GM12891 (cell line): ENCODE measurements around the gene ASIC2.

Experiments used
- DNase-seq: peaks from one replicate; pipeline ENCODE4 v3.0.0; 2011; ENCODE audit warnings: low spot score; ENCODE audit not compliant: insufficient read length
- FAIRE-seq: peaks from 2 replicates; lab custom pipeline; 2011; peaks lifted over from hg19 to GRCh38; lab: Jason Lieb, UNC
- PAX5 ChIP-seq: IDR thresholded peaks from 2 replicates; pipeline ENCODE4 v1.6.1; 2011; ENCODE audit warnings: low read length, moderate library complexity, mild to moderate bottlenecking; ENCODE audit not compliant: insufficient read depth, severe bottlenecking
- POLR2A ChIP-seq: IDR thresholded peaks from 2 replicates; pipeline ENCODE4 v1.6.1; 2011; ENCODE audit warnings: low read depth, low read length, control low read depth
- POLR2AphosphoS5 ChIP-seq: IDR thresholded peaks from 2 replicates; pipeline ENCODE4 v1.6.1; 2011; ENCODE audit warnings: low read depth, low read length, control low read depth
- POU2F2 ChIP-seq: IDR thresholded peaks from 2 replicates; pipeline ENCODE4 v1.6.1; 2011; ENCODE audit warnings: low read depth, mild to moderate bottlenecking, control low read depth, low read length, moderate library complexity
- SPI1 ChIP-seq: IDR thresholded peaks from 2 replicates; pipeline ENCODE4 v1.6.1; 2011; ENCODE audit warnings: low read depth, low read length, control low read depth
- TAF1 ChIP-seq: IDR thresholded peaks from 2 replicates; pipeline ENCODE4 v1.6.1; 2011; ENCODE audit warnings: low read depth, low read length, control low read depth

ASIC2 gene

GRCh38 chr17:33234233-33234632 is 58.9 kb downstream of the ASIC2 start:
- FAIRE-seq (no peak), DNase-seq (no peak)
- TF ChIP-seq PAX5 (no peak), POLR2A (no peak), SPI1 (no peak)

- DNase-seq (no peak), FAIRE-seq (no peak)
- TF ChIP-seq SPI1 (no peak), POU2F2 (no peak)
Observed at GRCh38 chr17:33233811-33234177, 59.3 kb downstream of the ASIC2 start.

GRCh38 chr17:33229499-33229898 is 63.6 kb downstream of the ASIC2 start:
- TF ChIP-seq POLR2A (no peak), SPI1 (no peak), POLR2AphosphoS5 (no peak), POU2F2 (no peak), TAF1 (no peak), PAX5 (no peak)
- DNase-seq (no peak), FAIRE-seq (no peak)

DNA sequence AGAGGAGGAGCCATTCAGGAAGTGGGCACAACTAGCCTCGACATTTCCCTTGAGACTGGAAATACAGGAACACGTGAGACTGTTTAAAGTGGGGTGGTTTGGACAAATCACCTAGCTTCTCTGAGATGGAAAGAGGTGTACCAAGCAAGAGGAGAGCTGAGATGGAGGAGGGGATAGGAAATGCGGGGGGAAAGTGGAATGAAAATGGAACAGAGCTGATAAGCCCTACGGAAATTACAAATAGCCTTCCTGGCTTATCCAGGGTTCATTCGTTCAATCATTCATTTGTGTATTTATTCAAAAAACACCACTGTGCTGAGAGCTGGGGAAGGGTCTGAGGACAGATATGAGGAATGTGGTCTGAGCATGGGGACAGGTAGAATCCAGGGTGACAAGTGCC is 64.1 kb downstream of the ASIC2 start:
- TF ChIP-seq SPI1, result no peak
- no peak for TF ChIP-seq PAX5
- TF ChIP-seq POLR2AphosphoS5, result no peak
- no peak for TF ChIP-seq TAF1
- no peak for TF ChIP-seq POLR2A
- TF ChIP-seq POU2F2, result no peak
- FAIRE-seq, result no peak
- DNase-seq, result no peak

DNA sequence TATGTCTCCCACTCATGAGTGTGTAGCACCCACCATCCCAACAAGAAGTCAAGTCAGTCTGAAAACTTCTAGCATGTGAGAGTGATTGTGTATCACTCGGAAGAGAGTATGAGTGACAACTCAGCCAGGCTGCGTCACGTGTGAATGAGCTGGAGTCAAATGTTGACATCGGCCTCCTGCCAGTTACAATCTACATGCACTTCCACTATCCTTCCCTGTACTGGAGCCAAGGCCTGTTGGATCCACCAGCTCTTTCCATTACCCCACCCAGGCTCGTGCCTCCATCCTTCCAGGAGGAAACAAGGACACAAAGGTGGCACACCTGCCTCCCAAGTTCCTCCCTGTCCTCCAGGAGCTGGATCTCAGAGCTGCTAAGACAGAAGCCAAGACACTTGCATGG is 64.5 kb downstream of the ASIC2 start:
- TF ChIP-seq PAX5 (no peak), POLR2AphosphoS5 (no peak), SPI1 (no peak), POU2F2 (no peak), TAF1 (no peak), POLR2A (no peak)
- FAIRE-seq, result no peak
- DNase-seq, result no peak

DNA sequence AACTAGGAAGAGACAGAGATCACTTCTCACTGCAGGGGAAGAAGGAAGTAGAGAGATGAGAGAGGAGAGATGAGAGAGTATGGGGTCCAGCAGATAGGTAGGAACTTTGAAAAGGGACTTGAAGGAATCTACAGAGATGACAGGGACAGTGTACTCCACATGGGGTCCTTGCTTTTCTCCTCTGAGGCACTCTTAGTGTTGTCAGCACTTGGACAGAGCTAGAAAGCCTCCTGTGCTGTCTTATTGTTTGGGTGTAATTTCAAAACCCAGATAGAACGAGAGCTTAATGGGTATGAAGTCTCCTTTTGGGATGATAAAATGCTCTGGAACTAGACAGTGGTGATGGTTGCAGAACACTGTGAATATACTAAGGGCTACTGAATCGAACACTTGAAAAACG is 65.2 kb downstream of the ASIC2 start:
- TF ChIP-seq TAF1, result no peak
- TF ChIP-seq POLR2A, result no peak
- TF ChIP-seq POLR2AphosphoS5, result no peak
- TF ChIP-seq PAX5, result no peak
- no peak for TF ChIP-seq POU2F2
- no peak for TF ChIP-seq SPI1
- no peak for DNase-seq
- no peak for FAIRE-seq

GRCh38 chr17:33225994-33226393 is 67.1 kb downstream of the ASIC2 start:
- FAIRE-seq (no peak), DNase-seq (no peak)
- TF ChIP-seq SPI1 (no peak), POU2F2 (no peak), POLR2AphosphoS5 (no peak), TAF1 (no peak), PAX5 (no peak), POLR2A (no peak)

DNA sequence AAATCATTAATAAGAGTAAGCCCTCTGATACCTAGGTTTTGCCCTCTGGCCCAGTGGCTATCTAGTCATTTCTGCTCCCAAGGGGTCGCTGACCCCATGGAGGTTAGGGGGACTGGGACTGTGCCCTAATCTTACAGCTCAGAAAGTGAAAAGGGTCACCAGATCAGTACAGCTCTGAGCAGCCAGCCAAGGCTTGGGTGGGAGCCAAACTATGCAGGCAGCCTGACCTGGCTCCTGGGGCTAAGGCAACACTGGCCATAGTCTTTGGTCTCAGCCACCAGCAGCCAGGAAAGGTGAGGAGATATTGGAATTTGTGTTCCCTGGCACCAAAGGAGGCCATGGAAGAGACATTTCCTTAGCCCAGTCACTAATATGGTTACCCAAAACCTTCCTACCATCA is 67.6 kb downstream of the ASIC2 start:
- DNase-seq (no peak), FAIRE-seq (no peak)
- no peak for TF ChIP-seq TAF1
- TF ChIP-seq POLR2AphosphoS5, result no peak
- no peak for TF ChIP-seq POU2F2
- TF ChIP-seq PAX5, result no peak
- no peak for TF ChIP-seq POLR2A
- no peak for TF ChIP-seq SPI1

DNA sequence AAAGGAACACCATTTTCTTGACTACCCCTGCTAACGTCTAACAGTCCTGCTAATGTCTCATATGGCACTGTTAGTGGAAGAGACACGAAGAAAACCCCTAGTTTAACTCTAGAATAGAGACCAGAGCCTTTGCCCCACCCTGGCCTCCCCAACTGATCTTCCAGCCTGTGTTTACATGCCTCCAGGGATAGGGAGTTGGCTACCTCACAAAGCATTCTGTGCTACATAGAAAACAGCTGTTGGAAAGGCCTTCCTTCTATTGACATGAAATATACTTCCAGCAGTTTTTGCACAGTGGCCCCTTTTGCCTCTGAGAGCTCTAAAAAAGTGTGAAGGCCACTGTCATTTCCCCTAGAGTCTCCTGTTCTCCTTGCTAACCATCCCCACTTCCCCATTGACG is 73.1 kb downstream of the ASIC2 start:
- DNase-seq (no peak), FAIRE-seq (no peak)
- no peak for TF ChIP-seq POLR2A
- TF ChIP-seq POU2F2, result no peak
- TF ChIP-seq POLR2AphosphoS5, result no peak
- no peak for TF ChIP-seq TAF1
- no peak for TF ChIP-seq SPI1
- TF ChIP-seq PAX5, result no peak

DNA sequence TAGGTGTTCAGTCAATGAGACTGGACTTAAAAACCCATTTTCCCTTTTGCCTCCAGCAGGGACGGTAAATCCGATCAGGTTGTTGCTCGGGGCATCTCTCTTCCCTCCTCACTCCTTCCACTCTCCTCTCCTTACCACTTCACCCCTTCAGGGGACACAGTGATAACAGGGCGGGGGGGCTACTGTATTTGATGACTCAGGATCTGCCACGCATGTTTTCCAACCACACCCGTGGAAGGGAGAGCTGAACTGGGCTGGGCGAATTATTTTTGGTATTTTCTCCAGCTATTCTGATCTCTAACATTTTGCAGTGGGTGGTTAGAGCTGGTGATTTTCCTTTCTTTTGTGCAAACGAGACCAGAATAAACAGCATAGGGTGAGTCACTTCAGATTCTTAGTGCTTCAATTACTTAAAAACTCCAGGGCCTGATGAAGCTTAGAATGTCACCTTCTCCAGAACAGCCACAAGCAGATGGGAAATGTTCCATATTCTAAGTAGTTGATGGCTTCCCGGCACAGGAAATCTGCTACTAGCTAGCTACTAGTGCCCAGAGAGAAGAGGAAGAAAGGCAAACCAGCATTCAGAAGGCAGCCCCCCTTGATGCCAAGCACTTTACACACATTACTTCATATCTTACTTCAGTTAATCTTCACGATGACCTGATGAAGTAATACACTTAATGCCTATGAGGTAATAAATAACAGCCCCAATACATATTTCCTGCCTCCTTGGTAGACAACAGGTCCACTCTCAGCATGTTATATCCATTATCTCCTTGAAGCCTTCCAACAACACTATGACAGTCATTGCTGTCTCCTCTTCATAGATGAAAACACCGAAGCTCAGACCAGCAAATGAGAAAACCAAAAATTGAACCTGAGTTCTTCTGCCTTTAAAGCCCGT is 74.1 kb downstream of the ASIC2 start:
- no peak for FAIRE-seq
- no peak for TF ChIP-seq POLR2A
- no peak for TF ChIP-seq POLR2AphosphoS5
- no peak for TF ChIP-seq POU2F2
- TF ChIP-seq PAX5, result no peak
- TF ChIP-seq TAF1, result no peak
- no peak for TF ChIP-seq SPI1

More for the DNA sequence above, 74.1 kb downstream of the ASIC2 start:
- DNase-seq, result no peak
